CD1c-positive myeloid dendritic cell (primary cell): ENCODE results near the gene TJP3.

Experiments
- DNase-seq: peaks from one replicate; pipeline ENCODE4 v3.0.0-alpha.2; 2016; ENCODE audit errors: extremely low spot score

TJP3 gene

GRCh38 chr19:3768748-3769099 is 60.5 kb downstream of the TJP3 start:
- DNase-seq = no peak

GRCh38 chr19:3769494-3769893 is 61.3 kb downstream of the TJP3 start:
- no peak for DNase-seq

- no peak for DNase-seq
Observed at GRCh38 chr19:3770136-3770999, 62.2 kb downstream of the TJP3 start.

- no peak for DNase-seq
Observed at GRCh38 chr19:3771000-3771905, 63.1 kb downstream of the TJP3 start.

- no peak for DNase-seq
Observed at GRCh38 chr19:3771906-3772455, 63.8 kb downstream of the TJP3 start, which contains the start of gene RAX2. Gene RAX2 (minus strand): TSS chr19:3772228. CDS start chr19:3771742, 486 bp downstream.

GRCh38 chr19:3773814-3774515 is 65.8 kb downstream of the TJP3 start:
- DNase-seq = no peak

GRCh38 chr19:3774621-3775373 is 66.6 kb downstream of the TJP3 start:
- DNase-seq = no peak

GRCh38 chr19:3775374-3775711 is 67.2 kb downstream of the TJP3 start:
- DNase-seq = no peak

GRCh38 chr19:3775831-3776230 is 67.6 kb downstream of the TJP3 start:
- DNase-seq = no peak

GRCh38 chr19:3776479-3777040 is 68.4 kb downstream of the TJP3 start:
- no peak for DNase-seq

- DNase-seq = no peak
Observed at GRCh38 chr19:3778104-3778867, 70.1 kb downstream of the TJP3 start.

GRCh38 chr19:3778899-3779723 is 70.9 kb downstream of the TJP3 start:
- DNase-seq = no peak

- peak; percentile 15 for DNase-seq
Observed at GRCh38 chr19:3780786-3781304, 72.7 kb downstream of the TJP3 start.

GRCh38 chr19:3781603-3782002 is 73.4 kb downstream of the TJP3 start:
- DNase-seq = no peak

- DNase-seq = no peak
Observed at GRCh38 chr19:3782330-3782729, 74.1 kb downstream of the TJP3 start.

GRCh38 chr19:3782903-3783302 is 74.7 kb downstream of the TJP3 start:
- no peak for DNase-seq

- DNase-seq = peak; percentile 13
Observed at GRCh38 chr19:3783660-3784584, 75.7 kb downstream of the TJP3 start.
